HL-60/S4 treated with retinoic acid at 250 ng/mL for 4 days and 3 days (cell line): ENCODE data around the gene TCTN1.
"Not testable (repeated sequence)": the region's sequence is repeated elsewhere in the genome, so short reads cannot be mapped to it uniquely, and the experiment has no call there.

Experiments
- in situ Hi-C: fragments of 300-500 bp; cut with MboI; formaldehyde crosslinking; loops from 2 replicates; pipeline ENCODE4 v1.7.0; 2022; ENCODE audit warnings: low sequenced_read_pairs

TCTN1 gene

GRCh38 chr12:110583137-110584059 is 30.5 kb upstream of the TCTN1 start, which contains the start of gene PPTC7:
PPTC7 (minus strand) TSS chr12:110583318; CDS start chr12:110583031, 287 bp downstream.
- in situ Hi-C loops = loop anchor here (25.0 kb wide), 1 partner anchor 471 kb away; the partner anchor contains the start of gene IFT81

- in situ Hi-C loops = loop anchor here (25.0 kb wide), 1 partner anchor 473 kb away; the partner anchor contains the start of gene IFT81
Measured at GRCh38 chr12:110585231-110585799, 28.6 kb upstream of the TCTN1 start.

- in situ Hi-C loops = loop anchor here (25.0 kb wide), 1 partner anchor 475 kb away; the partner anchor contains the start of gene IFT81
Measured at GRCh38 chr12:110587102-110587501, 26.8 kb upstream of the TCTN1 start.

GRCh38 chr12:110590059-110590458 is 23.9 kb upstream of the TCTN1 start:
- in situ Hi-C loops = loop anchor here (25.0 kb wide), 1 partner anchor 478 kb away; the partner anchor contains the start of gene IFT81

GRCh38 chr12:110590806-110591326 is 23.1 kb upstream of the TCTN1 start:
- in situ Hi-C loops = loop anchor here (25.0 kb wide), 1 partner anchor 479 kb away; the partner anchor contains the start of gene IFT81

GRCh38 chr12:110591451-110592051 is 22.4 kb upstream of the TCTN1 start:
- in situ Hi-C loops = loop anchor here (25.0 kb wide), 1 partner anchor 479 kb away; the partner anchor contains the start of gene IFT81

- in situ Hi-C loops = loop anchor here (25.0 kb wide), 1 partner anchor 480 kb away; the partner anchor contains the start of gene IFT81
Measured at GRCh38 chr12:110592078-110592477, 21.9 kb upstream of the TCTN1 start.

GRCh38 chr12:110592919-110593318 is 21.0 kb upstream of the TCTN1 start:
- in situ Hi-C loops = loop anchor here (25.0 kb wide), 1 partner anchor 481 kb away; the partner anchor contains the start of gene IFT81

- in situ Hi-C loops = loop anchor here (25.0 kb wide), 1 partner anchor 486 kb away; the partner anchor contains the start of gene IFT81
Measured at GRCh38 chr12:110597885-110598284, 16.0 kb upstream of the TCTN1 start.

- in situ Hi-C loops = loop anchor here (25.0 kb wide), 1 partner anchor 487 kb away; the partner anchor contains the start of gene IFT81
Measured at GRCh38 chr12:110599334-110599733, 14.6 kb upstream of the TCTN1 start.

- in situ Hi-C loops = no loop called here
Measured at GRCh38 chr12:110600254-110600653, 13.7 kb upstream of the TCTN1 start.

GRCh38 chr12:110602085-110602814 is 11.7 kb upstream of the TCTN1 start:
- in situ Hi-C loops = not testable (repeated sequence)

- in situ Hi-C loops = no loop called here
Measured at GRCh38 chr12:110606253-110606611, 7.7 kb upstream of the TCTN1 start.

- in situ Hi-C loops = no loop called here
Measured at GRCh38 chr12:110613071-110613770, 708 bp upstream of the TCTN1 start.

- in situ Hi-C loops = no loop called here
Measured at GRCh38 chr12:110615171-110615570, 1.2 kb downstream of the TCTN1 start.

- in situ Hi-C loops = no loop called here
Measured at GRCh38 chr12:110616471-110617115, 2.7 kb downstream of the TCTN1 start.

GRCh38 chr12:110619534-110619953 is 5.6 kb downstream of the TCTN1 start:
- in situ Hi-C loops = no loop called here

- in situ Hi-C loops = no loop called here
Measured at GRCh38 chr12:110622582-110622981, 8.7 kb downstream of the TCTN1 start.
